HPDE6-E6E7 (cell line): ENCODE data around the gene CLCN1.
"Not testable (repeated sequence)": the region's sequence is repeated elsewhere in the genome, so short reads cannot be mapped to it uniquely, and the experiment has no call there.

ENCODE experiments used
- DNase-seq: peaks from one replicate; pipeline ENCODE4 v3.0.0; 2011; ENCODE audit warnings: missing footprints; ENCODE audit errors: extremely low spot score

Gene CLCN1

GRCh38 chr7:143384661-143385631 is 69.0 kb downstream of the CLCN1 start:
- DNase-seq = no peak

GRCh38 chr7:143385891-143386781 is 70.2 kb downstream of the CLCN1 start:
- DNase-seq = no peak

GRCh38 chr7:143387156-143387975 is 71.5 kb downstream of the CLCN1 start:
- DNase-seq = no peak

GRCh38 chr7:143388051-143388450 is 72.1 kb downstream of the CLCN1 start:
- DNase-seq = no peak

- no peak for DNase-seq
These were observed 72.7 kb downstream of the CLCN1 start for GRCh38 chr7:143388491-143389101.

GRCh38 chr7:143389316-143390103 is 73.6 kb downstream of the CLCN1 start:
- DNase-seq = no peak

- no peak for DNase-seq
These were observed 74.3 kb downstream of the CLCN1 start for GRCh38 chr7:143390104-143390772.

- no peak for DNase-seq
These were observed 74.9 kb downstream of the CLCN1 start for GRCh38 chr7:143390773-143391317.

- no peak for DNase-seq
These were observed 75.8 kb downstream of the CLCN1 start for GRCh38 chr7:143391462-143392404.

- not testable (repeated sequence) for DNase-seq
These were observed 76.5 kb downstream of the CLCN1 start for GRCh38 chr7:143392427-143392826.

- DNase-seq = no peak
These were observed 77.0 kb downstream of the CLCN1 start for GRCh38 chr7:143392875-143393266.

- DNase-seq = no peak
These were observed 77.5 kb downstream of the CLCN1 start for GRCh38 chr7:143393267-143394041.

GRCh38 chr7:143394068-143394467 is 78.2 kb downstream of the CLCN1 start:
- DNase-seq = no peak

GRCh38 chr7:143394777-143395176 is 78.9 kb downstream of the CLCN1 start:
- no peak for DNase-seq

- DNase-seq = no peak
These were observed 79.6 kb downstream of the CLCN1 start for GRCh38 chr7:143395187-143396149.

- DNase-seq = no peak
These were observed 80.3 kb downstream of the CLCN1 start for GRCh38 chr7:143396182-143396581.
